ENCODE data around the gene APOL3. TPM values are rescaled to one million over a fixed set of nuclear protein-coding genes. Genes with fewer than 3 reads are reported as not detected.

The APOL3 gene
- total RNA-seq, 1 donor from 2014 or later, result 77.0 TPM

- DNase-seq (no peak), ATAC-seq (no peak)
- intact Hi-C loops (cut with DNase I), result no loop called here
- Histone ChIP-seq H3K27ac (no peak overlapping the region), H3K27me3 (ENCODE audit: low read depth) (no peaks in the 10 kb centered on the region), H3K36me3 (no peaks in the 10 kb centered on the region), H3K4me1 (no peaks in the 10 kb centered on the region), H3K4me3 (no peak overlapping the region), H3K9me3 (no peaks in the 10 kb centered on the region)
- TF ChIP-seq, protein P1, sequence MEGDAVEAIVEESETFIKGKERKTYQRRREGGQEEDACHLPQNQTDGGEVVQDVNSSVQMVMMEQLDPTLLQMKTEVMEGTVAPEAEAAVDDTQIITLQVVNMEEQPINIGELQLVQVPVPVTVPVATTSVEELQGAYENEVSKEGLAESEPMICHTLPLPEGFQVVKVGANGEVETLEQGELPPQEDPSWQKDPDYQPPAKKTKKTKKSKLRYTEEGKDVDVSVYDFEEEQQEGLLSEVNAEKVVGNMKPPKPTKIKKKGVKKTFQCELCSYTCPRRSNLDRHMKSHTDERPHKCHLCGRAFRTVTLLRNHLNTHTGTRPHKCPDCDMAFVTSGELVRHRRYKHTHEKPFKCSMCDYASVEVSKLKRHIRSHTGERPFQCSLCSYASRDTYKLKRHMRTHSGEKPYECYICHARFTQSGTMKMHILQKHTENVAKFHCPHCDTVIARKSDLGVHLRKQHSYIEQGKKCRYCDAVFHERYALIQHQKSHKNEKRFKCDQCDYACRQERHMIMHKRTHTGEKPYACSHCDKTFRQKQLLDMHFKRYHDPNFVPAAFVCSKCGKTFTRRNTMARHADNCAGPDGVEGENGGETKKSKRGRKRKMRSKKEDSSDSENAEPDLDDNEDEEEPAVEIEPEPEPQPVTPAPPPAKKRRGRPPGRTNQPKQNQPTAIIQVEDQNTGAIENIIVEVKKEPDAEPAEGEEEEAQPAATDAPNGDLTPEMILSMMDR (IDR thresholded peaks at IDR 0.05), result no peak
Measured at GRCh38 chr22:36117053-36117554, 43.5 kb downstream of the APOL3 start.

DNA sequence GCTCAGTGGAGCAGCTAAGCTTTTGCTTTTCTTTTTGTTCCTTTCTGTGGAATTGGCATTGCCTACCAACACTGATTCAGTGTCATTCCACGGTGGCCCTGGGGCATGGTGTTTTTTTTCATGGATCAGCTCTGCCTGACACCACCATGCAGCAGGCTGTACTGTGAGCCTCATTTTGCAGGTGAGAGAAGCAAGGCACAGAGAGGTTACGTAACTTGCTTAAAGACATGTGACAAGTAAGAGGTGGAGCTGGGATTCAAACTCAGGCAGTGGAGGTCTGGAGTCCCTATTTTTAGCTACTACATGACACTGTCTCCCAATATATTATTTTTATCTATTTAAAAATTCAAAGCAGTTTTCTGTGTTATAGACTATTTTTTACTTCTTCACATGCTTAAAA lies 44.4 kb downstream of the APOL3 start:
- no peaks in the 10 kb centered on the region for H3K4me1 ChIP-seq
- no peaks in the 10 kb centered on the region for H3K36me3 ChIP-seq
- no peaks in the 10 kb centered on the region for H3K27me3 ChIP-seq (ENCODE audit: low read depth)
- DNase-seq (no peak), ATAC-seq (no peak)
- intact Hi-C loops (cut with DNase I), result no loop called here
- no peak overlapping the region for H3K4me3 ChIP-seq
- TF ChIP-seq, protein P1 (IDR thresholded peaks at IDR 0.05), result no peak
- H3K9me3 ChIP-seq, result no peaks in the 10 kb centered on the region
- H3K27ac ChIP-seq, result no peak overlapping the region

- ATAC-seq (no peak), DNase-seq (no peak)
- no peaks in the 10 kb centered on the region for H3K27me3 ChIP-seq (ENCODE audit: low read depth)
- H3K36me3 ChIP-seq, result no peaks in the 10 kb centered on the region
- H3K9me3 ChIP-seq, result no peaks in the 10 kb centered on the region
- TF ChIP-seq, protein P1 (IDR thresholded peaks at IDR 0.05), result no peak
- no peaks in the 10 kb centered on the region for H3K4me1 ChIP-seq
- H3K4me3 ChIP-seq, result no peak overlapping the region
- intact Hi-C loops (cut with DNase I), result no loop called here
- no peak overlapping the region for H3K27ac ChIP-seq
Measured at GRCh38 chr22:36113121-36113520, 47.4 kb downstream of the APOL3 start.

GRCh38 chr22:36111316-36111715 lies 49.2 kb downstream of the APOL3 start:
- DNase-seq (no peak), ATAC-seq (no peak)
- intact Hi-C loops (cut with DNase I), result no loop called here
- TF ChIP-seq, protein P1 (IDR thresholded peaks at IDR 0.05), result no peak
- Histone ChIP-seq H3K27me3 (ENCODE audit: low read depth) (no peaks in the 10 kb centered on the region), H3K4me3 (no peak overlapping the region), H3K4me1 (no peaks in the 10 kb centered on the region), H3K9me3 (no peaks in the 10 kb centered on the region), H3K36me3 (no peaks in the 10 kb centered on the region), H3K27ac (no peak overlapping the region)

- no peak for DNase-seq
- Histone ChIP-seq H3K27ac (no peak overlapping the region), H3K9me3 (no peaks in the 10 kb centered on the region), H3K27me3 (ENCODE audit: low read depth) (no peaks in the 10 kb centered on the region), H3K36me3 (no peaks in the 10 kb centered on the region), H3K4me1 (no peaks in the 10 kb centered on the region), H3K4me3 (no peak overlapping the region)
- ATAC-seq, result peak in 1 of 2 donors; percentile 39
- TF ChIP-seq, protein P1 (IDR thresholded peaks at IDR 0.05), result no peak
- intact Hi-C loops (cut with DNase I), result no loop called here
Measured at GRCh38 chr22:36110306-36110881, 50.2 kb downstream of the APOL3 start.
